ENCODE results near the gene FLVCR1.

FLVCR1 gene

GRCh38 chr1:212945463-212946160 is 87.5 kb downstream of the FLVCR1 start:
- no peak for DNase-seq (ENCODE audit: low read depth)

GRCh38 chr1:212946872-212947271 is 88.8 kb downstream of the FLVCR1 start:
- DNase-seq (ENCODE audit: low read depth): no peak

Data from stromal cell of bone marrow (primary cell).